ENCODE data around the gene SLC23A2. TPM values are rescaled to one million over a fixed set of nuclear protein-coding genes. Genes with fewer than 3 reads are reported as not detected.
"Not testable (repeated sequence)": the region's sequence is repeated elsewhere in the genome, so short reads cannot be mapped to it uniquely, and the experiment has no call there.

Gene SLC23A2
- total RNA-seq, 1 experiment from 2014 or later: 22.3 TPM

DNA sequence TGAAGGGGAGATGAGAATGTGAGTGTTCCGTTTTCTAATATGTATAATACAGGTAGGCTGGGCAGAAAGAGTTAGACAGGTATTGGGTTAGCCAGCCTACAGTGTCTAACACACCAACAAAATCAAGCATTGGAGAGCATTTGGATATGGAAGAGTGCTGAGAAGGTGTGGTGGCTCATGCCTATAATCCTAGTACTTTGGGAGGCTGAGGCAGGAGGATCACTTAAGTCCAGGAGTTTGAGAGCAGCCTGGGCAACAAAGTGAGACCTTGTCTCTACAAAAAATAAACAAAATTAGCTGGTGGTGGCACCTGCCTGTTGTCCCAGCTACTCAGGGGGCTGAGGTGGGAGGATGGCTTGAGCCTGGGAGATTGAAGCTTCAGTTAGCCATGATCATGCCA is 38.6 kb upstream of the SLC23A2 start:
- Histone ChIP-seq H3K27ac (no peak overlapping the region), H3K36me3 (ENCODE audit: low read depth) (no peaks in the 10 kb centered on the region), H3F3A (ENCODE audit: insufficient read depth, low read depth) (0 out of 2 replicates have a peak, but pooled peaks cover 7% of the 10 kb centered on the region), H3K4me3 (no peak overlapping the region), H3K9me3 (ENCODE audit: insufficient read depth, low read depth) (no peaks in the 10 kb centered on the region), H2AFZ (no peak overlapping the region), H3K27me3 (ENCODE audit: insufficient read depth, low read depth) (no peaks in the 10 kb centered on the region), H4K20me1 (ENCODE audit: insufficient read depth) (no peaks in the 10 kb centered on the region), H3K4me2 (no peak overlapping the region), H3K9me2 (ENCODE audit: insufficient read depth) (no peaks in the 10 kb centered on the region), H3K79me2 (ENCODE audit: low read depth) (no peaks in the 10 kb centered on the region), H3K4me1 (replicated peaks; ENCODE audit: insufficient read depth) (no peaks in the 10 kb centered on the region)
- no TSS peak for BruUV-seq (replicated peaks)
- POLR2A ChIA-PET (ENCODE audit: unreplicated experiment): no interaction called here
- no peak for DNase-seq
- CTCF ChIA-PET: no interaction called here
- TF ChIP-seq, protein P1, sequence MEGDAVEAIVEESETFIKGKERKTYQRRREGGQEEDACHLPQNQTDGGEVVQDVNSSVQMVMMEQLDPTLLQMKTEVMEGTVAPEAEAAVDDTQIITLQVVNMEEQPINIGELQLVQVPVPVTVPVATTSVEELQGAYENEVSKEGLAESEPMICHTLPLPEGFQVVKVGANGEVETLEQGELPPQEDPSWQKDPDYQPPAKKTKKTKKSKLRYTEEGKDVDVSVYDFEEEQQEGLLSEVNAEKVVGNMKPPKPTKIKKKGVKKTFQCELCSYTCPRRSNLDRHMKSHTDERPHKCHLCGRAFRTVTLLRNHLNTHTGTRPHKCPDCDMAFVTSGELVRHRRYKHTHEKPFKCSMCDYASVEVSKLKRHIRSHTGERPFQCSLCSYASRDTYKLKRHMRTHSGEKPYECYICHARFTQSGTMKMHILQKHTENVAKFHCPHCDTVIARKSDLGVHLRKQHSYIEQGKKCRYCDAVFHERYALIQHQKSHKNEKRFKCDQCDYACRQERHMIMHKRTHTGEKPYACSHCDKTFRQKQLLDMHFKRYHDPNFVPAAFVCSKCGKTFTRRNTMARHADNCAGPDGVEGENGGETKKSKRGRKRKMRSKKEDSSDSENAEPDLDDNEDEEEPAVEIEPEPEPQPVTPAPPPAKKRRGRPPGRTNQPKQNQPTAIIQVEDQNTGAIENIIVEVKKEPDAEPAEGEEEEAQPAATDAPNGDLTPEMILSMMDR (conservative IDR thresholded peaks at IDR 0.05): no peak
- no peak for TF ChIP-seq EZH2 (IDR thresholded peaks at IDR 0.05; ENCODE audit: low read depth)
- intact Hi-C loops (cut with micrococcal nuclease; ENCODE audit: unreplicated experiment): no loop called here

DNA sequence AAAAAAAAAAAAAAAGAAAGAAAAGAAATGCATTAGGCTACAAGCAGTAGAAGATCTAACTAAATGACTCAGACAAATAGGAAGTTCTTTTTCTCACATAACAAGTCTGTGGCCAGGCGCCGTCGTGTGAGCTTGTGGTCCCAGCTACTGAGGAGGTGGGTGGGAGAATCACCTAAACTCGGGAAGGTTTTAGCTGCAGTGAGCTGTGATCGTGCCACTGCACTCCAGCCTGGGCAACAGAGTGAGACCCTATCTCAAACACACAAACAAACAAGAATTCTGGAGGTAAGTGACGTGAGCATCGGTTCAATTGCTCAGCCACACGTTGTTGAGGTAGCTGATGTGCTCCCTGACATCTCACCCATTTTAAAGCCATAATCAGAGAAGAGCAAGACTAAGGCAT is 37.9 kb upstream of the SLC23A2 start:
- H3F3A ChIP-seq (ENCODE audit: insufficient read depth, low read depth): peaks cover 13% of the 10 kb centered on the region; the same call in 1 of the 2 replicates
- BruUV-seq (replicated peaks): no TSS peak
- no peak for DNase-seq
- no peak overlapping the region for H3K4me3 ChIP-seq
- H3K4me1 ChIP-seq (replicated peaks; ENCODE audit: insufficient read depth): peaks cover 2% of the 10 kb centered on the region
- no peaks in the 10 kb centered on the region for H3K9me3 ChIP-seq (ENCODE audit: insufficient read depth, low read depth)
- H3K27me3 ChIP-seq (ENCODE audit: insufficient read depth, low read depth): no peaks in the 10 kb centered on the region
- no peak overlapping the region for H3K27ac ChIP-seq
- no peak for TF ChIP-seq EZH2 (IDR thresholded peaks at IDR 0.05; ENCODE audit: low read depth)
- TF ChIP-seq, protein P1 (conservative IDR thresholded peaks at IDR 0.05): no peak
- CTCF ChIA-PET: interaction anchor here (0.6 kb wide), 1 partner anchor 49 kb away, joined by 6 read pairs; no protein-coding TSS in a partner anchor
- intact Hi-C loops (cut with micrococcal nuclease; ENCODE audit: unreplicated experiment): no loop called here
- POLR2A ChIA-PET (ENCODE audit: unreplicated experiment): no interaction called here
- no peaks in the 10 kb centered on the region for H3K36me3 ChIP-seq (ENCODE audit: low read depth)
- no peaks in the 10 kb centered on the region for H3K79me2 ChIP-seq (ENCODE audit: low read depth)
- no peaks in the 10 kb centered on the region for H3K9me2 ChIP-seq (ENCODE audit: insufficient read depth)
- H3K4me2 ChIP-seq: no peak overlapping the region
- H4K20me1 ChIP-seq (ENCODE audit: insufficient read depth): no peaks in the 10 kb centered on the region
- no peak overlapping the region for H2AFZ ChIP-seq

DNA sequence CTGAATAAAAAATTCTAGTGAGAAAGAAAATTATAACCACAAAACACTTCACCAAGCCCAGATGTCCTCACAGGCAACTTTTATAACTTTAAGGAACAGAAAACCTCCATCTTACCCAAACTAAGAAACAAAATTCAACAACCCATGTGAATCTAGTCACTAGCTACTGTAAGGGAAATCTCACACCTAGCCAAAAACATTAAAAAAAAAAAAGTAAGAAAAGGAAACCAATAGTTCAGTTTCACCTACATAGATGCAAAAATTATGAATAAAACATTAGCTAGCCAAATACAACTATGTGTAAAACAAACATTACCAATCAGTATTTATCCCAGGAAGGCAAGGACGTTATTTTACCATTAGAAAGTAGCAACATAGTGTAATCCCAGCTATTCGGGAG is 35.5 kb upstream of the SLC23A2 start:
- peaks cover 20% of the 10 kb centered on the region for H3K4me1 ChIP-seq (replicated peaks; ENCODE audit: insufficient read depth)
- H3K4me3 ChIP-seq: no peak overlapping the region
- no peaks in the 10 kb centered on the region for H3K27me3 ChIP-seq (ENCODE audit: insufficient read depth, low read depth)
- intact Hi-C loops (cut with micrococcal nuclease; ENCODE audit: unreplicated experiment): no loop called here
- H3K4me2 ChIP-seq: no peak overlapping the region
- H3K79me2 ChIP-seq (ENCODE audit: low read depth): no peaks in the 10 kb centered on the region
- H2AFZ ChIP-seq: no peak overlapping the region
- H4K20me1 ChIP-seq (ENCODE audit: insufficient read depth): no peaks in the 10 kb centered on the region
- H3K27ac ChIP-seq: no peak overlapping the region
- H3K36me3 ChIP-seq (ENCODE audit: low read depth): no peaks in the 10 kb centered on the region
- no TSS peak for BruUV-seq (replicated peaks)
- DNase-seq: no peak
- no peak for TF ChIP-seq EZH2 (IDR thresholded peaks at IDR 0.05; ENCODE audit: low read depth)
- TF ChIP-seq, protein P1 (conservative IDR thresholded peaks at IDR 0.05): no peak
- H3K9me3 ChIP-seq (ENCODE audit: insufficient read depth, low read depth): no peaks in the 10 kb centered on the region
- CTCF ChIA-PET: no interaction called here
- peaks cover 26% of the 10 kb centered on the region; the same call in 1 of the 2 replicates for H3F3A ChIP-seq (ENCODE audit: insufficient read depth, low read depth)
- POLR2A ChIA-PET (ENCODE audit: unreplicated experiment): interaction anchor here (0.6 kb wide), 1 partner anchor 12 kb away, joined by 4 read pairs; no protein-coding TSS in a partner anchor
- no peaks in the 10 kb centered on the region for H3K9me2 ChIP-seq (ENCODE audit: insufficient read depth)

DNA sequence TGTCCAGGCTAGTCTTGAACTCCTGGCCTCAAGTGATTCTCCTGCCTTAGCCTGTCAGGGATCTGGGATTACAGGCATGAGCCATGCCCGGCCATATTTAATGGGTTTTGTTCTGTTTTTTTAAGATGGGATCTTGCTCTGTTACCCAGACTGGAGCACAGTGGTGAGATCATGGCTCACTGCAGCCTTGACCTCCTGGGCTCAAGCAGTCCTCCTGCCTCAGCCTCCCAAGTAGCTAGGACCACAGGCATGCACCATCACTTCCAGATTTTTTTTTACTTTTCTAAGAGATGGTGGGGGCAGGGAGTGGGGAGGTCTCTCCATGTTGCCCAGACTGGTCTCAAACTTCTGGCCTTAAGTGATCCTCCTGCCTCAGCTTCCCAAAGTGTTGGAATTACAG is 34.2 kb upstream of the SLC23A2 start:
- H3K36me3 ChIP-seq (ENCODE audit: low read depth); BruUV-seq (replicated peaks); H4K20me1 ChIP-seq (ENCODE audit: insufficient read depth); H3K9me3 ChIP-seq (ENCODE audit: insufficient read depth, low read depth); H2AFZ ChIP-seq; H3K9me2 ChIP-seq (ENCODE audit: insufficient read depth); H3K79me2 ChIP-seq (ENCODE audit: low read depth); POLR2A ChIA-PET (ENCODE audit: unreplicated experiment); H3K27ac ChIP-seq; H3K27me3 ChIP-seq (ENCODE audit: insufficient read depth, low read depth); intact Hi-C loops (cut with micrococcal nuclease; ENCODE audit: unreplicated experiment); H3K4me3 ChIP-seq; DNase-seq; H3K4me2 ChIP-seq; CTCF ChIA-PET: not testable (repeated sequence)
- peaks cover 29% of the 10 kb centered on the region; the same call in 1 of the 2 replicates for H3F3A ChIP-seq (ENCODE audit: insufficient read depth, low read depth)
- peaks cover 33% of the 10 kb centered on the region for H3K4me1 ChIP-seq (replicated peaks; ENCODE audit: insufficient read depth)

Measured in PC-9 (cell line).